HG02943 (cell line): ENCODE data around the gene IGF2BP1.

ENCODE experiments used
- ATAC-seq: cut with Tn5 transposase; IDR thresholded peaks from one replicate; pipeline ENCODE4 v1.9.1; 2021; ENCODE audit warnings: mild to moderate bottlenecking, low read depth, moderate library complexity; ENCODE audit not compliant: unreplicated experiment

Gene IGF2BP1

GRCh38 chr17:48997103-48997826 lies at the start of gene IGF2BP1:
Gene IGF2BP1 (plus strand): TSS chr17:48997385. CDS start chr17:48997746, 361 bp downstream.
- ATAC-seq: no peak

- no peak for ATAC-seq
These were observed 45.6 kb upstream of the IGF2BP1 start for GRCh38 chr17:48951572-48951971.

- ATAC-seq: no peak
These were observed 44.3 kb upstream of the IGF2BP1 start for GRCh38 chr17:48952904-48953303.

- no peak for ATAC-seq
These were observed 42.9 kb upstream of the IGF2BP1 start for GRCh38 chr17:48954300-48954755.

GRCh38 chr17:48960834-48961515 lies 36.2 kb upstream of the IGF2BP1 start:
- no peak for ATAC-seq

GRCh38 chr17:48961516-48962233 lies 35.5 kb upstream of the IGF2BP1 start:
- no peak for ATAC-seq

GRCh38 chr17:48970224-48970623 lies 27.0 kb upstream of the IGF2BP1 start:
- no peak for ATAC-seq

- ATAC-seq: no peak
These were observed 26.1 kb upstream of the IGF2BP1 start for GRCh38 chr17:48970865-48971687.

GRCh38 chr17:48972749-48973097 lies 24.5 kb upstream of the IGF2BP1 start:
- ATAC-seq: no peak

GRCh38 chr17:48973806-48974205 lies 23.4 kb upstream of the IGF2BP1 start:
- no peak for ATAC-seq

GRCh38 chr17:48981927-48982539 lies 15.2 kb upstream of the IGF2BP1 start:
- ATAC-seq: no peak

GRCh38 chr17:48985436-48986245 lies 11.5 kb upstream of the IGF2BP1 start:
- ATAC-seq: no peak

- ATAC-seq: no peak
These were observed 8.1 kb upstream of the IGF2BP1 start for GRCh38 chr17:48989100-48989499.

GRCh38 chr17:48990882-48991357 lies 6.3 kb upstream of the IGF2BP1 start:
- ATAC-seq: no peak

GRCh38 chr17:48992444-48992843 lies 4.7 kb upstream of the IGF2BP1 start:
- ATAC-seq: no peak

GRCh38 chr17:48993305-48993704 lies 3.9 kb upstream of the IGF2BP1 start:
- ATAC-seq: no peak

GRCh38 chr17:48993951-48994350 lies 3.2 kb upstream of the IGF2BP1 start:
- ATAC-seq: no peak

GRCh38 chr17:48994549-48995303 lies 2.5 kb upstream of the IGF2BP1 start:
- ATAC-seq: no peak
